GM21390 (cell line): ENCODE results near the gene WDR64.
"Not testable (repeated sequence)": the region's sequence is repeated elsewhere in the genome, so short reads cannot be mapped to it uniquely, and the experiment has no call there.

Source experiments
- ATAC-seq: cut with Tn5 transposase; IDR thresholded peaks from one replicate; pipeline ENCODE4 v1.9.1; 2021; ENCODE audit not compliant: unreplicated experiment

Gene WDR64

GRCh38 chr1:241782396-241782795 is 130.3 kb downstream of the WDR64 start:
- no peak for ATAC-seq

- ATAC-seq: no peak
These were observed 135.6 kb downstream of the WDR64 start for GRCh38 chr1:241787691-241788090.

GRCh38 chr1:241789061-241789460 is 137.0 kb downstream of the WDR64 start:
- ATAC-seq: no peak

GRCh38 chr1:241799416-241799815 is 147.3 kb downstream of the WDR64 start:
- no peak for ATAC-seq

- ATAC-seq: no peak
These were observed 148.6 kb downstream of the WDR64 start for GRCh38 chr1:241800640-241801039.

GRCh38 chr1:241802863-241803262 is 150.8 kb downstream of the WDR64 start:
- no peak for ATAC-seq

GRCh38 chr1:241804706-241805105 is 152.6 kb downstream of the WDR64 start:
- not testable (repeated sequence) for ATAC-seq

GRCh38 chr1:241808265-241808664 is 156.2 kb downstream of the WDR64 start:
- no peak for ATAC-seq

- ATAC-seq: no peak
These were observed 158.8 kb downstream of the WDR64 start for GRCh38 chr1:241810769-241811405.

GRCh38 chr1:241813768-241814320 is 161.8 kb downstream of the WDR64 start:
- no peak for ATAC-seq

GRCh38 chr1:241816008-241816407 is 163.9 kb downstream of the WDR64 start:
- ATAC-seq: no peak

GRCh38 chr1:241817331-241817792 is 165.3 kb downstream of the WDR64 start:
- no peak for ATAC-seq

- no peak for ATAC-seq
These were observed 166.0 kb downstream of the WDR64 start for GRCh38 chr1:241817956-241818612.

- no peak for ATAC-seq
These were observed 167.3 kb downstream of the WDR64 start for GRCh38 chr1:241819340-241819866.

- ATAC-seq: no peak
These were observed 169.3 kb downstream of the WDR64 start for GRCh38 chr1:241821363-241821762.

- no peak for ATAC-seq
These were observed 170.8 kb downstream of the WDR64 start for GRCh38 chr1:241822846-241823245.

- no peak for ATAC-seq
These were observed 171.8 kb downstream of the WDR64 start for GRCh38 chr1:241823925-241824324.

GRCh38 chr1:241825581-241825980 is 173.5 kb downstream of the WDR64 start:
- ATAC-seq: no peak

- ATAC-seq: not testable (repeated sequence)
These were observed 174.5 kb downstream of the WDR64 start for GRCh38 chr1:241826613-241827012.

GRCh38 chr1:241827264-241827663 is 175.2 kb downstream of the WDR64 start:
- ATAC-seq: no peak

GRCh38 chr1:241828463-241829021 is 176.5 kb downstream of the WDR64 start:
- no peak for ATAC-seq

- no peak for ATAC-seq
These were observed 177.4 kb downstream of the WDR64 start for GRCh38 chr1:241829468-241829867.
